NCI-H2029 treated with DMSO at 0.1 percent for 48 hours (cell line): Measurements from ENCODE around the gene DPP6.

Experiments used
- DNase-seq: peaks from one replicate; lab custom pipeline; 2025; lab: John Stamatoyannopoulos, UW

The DPP6 gene

DNA sequence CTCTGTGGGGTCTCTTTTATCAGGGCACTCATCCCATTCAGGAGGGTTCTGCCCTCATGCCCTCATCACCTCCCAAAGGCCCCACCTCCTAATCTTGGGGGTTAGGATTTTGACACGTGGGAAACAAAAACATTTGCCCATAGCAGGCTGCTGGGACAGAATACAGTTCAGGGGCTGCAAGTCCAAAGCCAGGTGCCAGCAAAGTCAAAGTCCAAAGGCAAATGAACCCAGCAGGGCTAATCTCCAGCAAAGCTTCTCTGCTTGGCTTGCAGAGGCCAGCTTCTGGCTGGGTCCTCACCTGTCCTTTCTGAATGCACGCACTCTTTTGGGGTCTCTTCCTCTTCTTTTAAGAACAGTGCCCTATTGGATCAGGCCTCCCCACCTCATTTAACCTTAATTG is 359.9 kb downstream of the DPP6 start:
- DNase-seq = no peak

DNA sequence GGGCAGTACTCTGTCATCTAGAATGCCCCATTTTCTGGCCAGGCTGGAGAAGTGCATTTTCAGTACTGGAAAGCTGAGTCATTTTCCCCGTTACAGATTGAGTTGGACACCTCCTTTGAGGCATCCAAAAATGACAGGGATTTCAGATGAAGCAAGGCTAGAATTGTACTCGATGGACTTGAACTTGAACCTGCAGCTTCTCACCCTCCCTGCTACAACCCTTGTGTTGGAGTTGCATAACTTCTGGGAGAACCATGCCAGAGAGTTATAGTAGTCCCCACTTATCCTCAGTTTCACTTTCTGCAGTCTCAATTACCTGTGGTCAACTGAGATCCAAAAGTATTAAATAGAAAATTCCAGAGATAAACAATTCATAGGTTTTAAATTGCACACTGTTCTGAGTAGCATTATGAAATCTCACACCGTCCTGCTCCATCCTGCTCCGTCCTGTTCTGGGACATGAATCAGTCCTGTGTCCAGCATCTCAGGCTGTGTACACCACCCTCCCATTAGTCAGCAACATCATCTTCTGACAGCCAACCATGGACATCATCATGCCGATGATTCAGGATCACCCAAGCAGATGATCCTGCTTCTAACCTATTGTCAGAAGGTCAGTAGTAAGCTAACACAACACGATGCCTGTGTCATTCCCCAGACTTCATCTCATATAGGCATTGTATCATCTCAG is 363.7 kb downstream of the DPP6 start:
- no peak for DNase-seq

DNA sequence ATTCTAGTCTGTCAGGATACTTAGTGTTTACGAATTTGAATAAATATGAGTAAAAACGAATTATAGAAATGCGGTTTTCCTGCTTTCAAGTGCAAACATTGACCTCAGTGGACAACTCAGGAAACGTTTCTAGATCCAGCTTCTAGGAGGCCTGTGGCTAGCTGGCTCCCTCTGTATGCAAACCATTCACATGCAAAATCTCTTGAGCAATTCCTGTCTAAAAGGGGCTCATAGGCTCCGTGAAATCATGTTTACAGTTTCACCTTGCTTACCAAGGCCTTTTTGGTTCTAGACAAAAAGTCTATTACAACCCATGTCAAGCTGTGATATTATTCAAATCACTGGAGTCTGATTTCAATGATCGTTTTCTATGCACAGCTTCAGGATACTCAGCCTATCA is 364.5 kb downstream of the DPP6 start:
- no peak for DNase-seq

DNA sequence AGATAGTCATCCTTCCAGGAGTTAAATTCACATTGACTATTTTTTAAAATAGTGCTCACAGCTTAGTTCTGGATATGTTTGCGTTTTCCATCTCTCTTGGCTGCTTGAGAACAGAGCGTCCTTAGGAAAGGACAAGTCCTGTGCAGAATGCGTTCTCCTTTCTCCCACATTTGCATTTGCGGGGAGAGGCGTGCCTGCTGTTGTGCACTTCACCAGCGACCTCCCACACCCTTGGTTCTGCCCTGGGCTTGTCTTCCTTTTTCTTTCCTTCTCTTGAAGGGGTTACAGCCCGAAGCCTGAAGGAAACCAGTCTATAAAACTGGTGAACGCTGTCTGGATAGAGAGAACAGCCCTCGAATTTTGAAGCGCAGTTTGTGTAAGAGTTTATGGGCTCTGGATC is 367.1 kb downstream of the DPP6 start:
- DNase-seq = no peak

DNA sequence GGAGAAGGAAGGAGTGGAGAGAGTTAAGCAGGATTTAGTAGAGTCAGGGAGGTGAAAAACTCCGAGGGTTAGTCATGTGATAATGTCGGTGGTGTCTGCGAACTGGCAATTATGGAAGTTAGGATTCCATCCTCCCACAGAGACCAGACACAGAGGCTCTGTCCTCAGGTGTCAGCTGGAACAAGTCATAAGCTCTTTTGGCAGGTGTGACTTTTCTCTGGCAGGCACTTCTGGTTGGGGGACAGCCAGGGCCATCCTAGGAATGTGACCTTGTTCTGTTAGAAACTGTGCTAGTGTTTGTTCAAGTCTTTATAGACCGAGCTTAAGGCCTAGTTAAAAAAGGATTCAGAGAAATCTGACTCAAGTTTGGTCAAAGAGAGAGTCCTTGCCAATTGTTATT is 371.0 kb downstream of the DPP6 start:
- peak; percentile 37 for DNase-seq

DNA sequence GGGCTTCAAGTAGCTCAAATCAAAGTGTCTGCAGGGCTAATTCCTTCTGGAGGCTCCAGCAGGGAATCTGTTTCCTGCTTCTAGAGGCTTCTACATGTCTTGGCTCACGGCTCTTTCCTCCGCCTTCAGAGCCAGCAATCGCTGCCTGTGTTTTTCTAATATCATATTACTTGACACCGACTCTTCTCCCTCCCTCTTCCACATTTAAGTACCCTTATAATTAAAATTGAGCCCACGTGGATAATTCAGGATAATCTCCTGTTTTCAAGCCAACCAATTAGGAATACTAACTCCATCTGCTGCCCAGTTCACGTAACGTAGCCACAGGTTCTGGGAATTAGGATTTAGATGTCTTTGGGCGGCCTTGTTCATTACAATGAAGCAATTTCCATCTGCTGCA is 372.2 kb downstream of the DPP6 start:
- DNase-seq = peak; percentile 74

DNA sequence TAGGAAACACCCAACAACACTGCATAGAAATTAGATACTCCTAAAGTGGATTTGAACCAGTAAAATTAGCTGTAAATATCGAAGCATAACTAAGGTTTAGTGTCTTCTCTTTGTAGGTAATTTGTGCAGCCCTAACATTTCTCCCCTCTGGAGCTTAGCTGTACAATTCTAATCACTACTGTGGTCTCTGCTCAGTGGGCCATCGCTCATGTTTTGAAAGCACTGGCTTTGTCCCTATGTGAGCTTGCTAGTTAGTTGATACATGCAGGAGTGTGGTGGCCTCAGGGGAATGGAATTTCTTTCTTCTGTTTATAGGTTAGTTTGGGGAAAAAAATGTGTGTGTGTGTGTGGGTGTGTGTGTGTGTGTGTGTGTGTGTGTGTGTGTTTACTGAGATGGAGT is 373.1 kb downstream of the DPP6 start:
- no peak for DNase-seq

DNA sequence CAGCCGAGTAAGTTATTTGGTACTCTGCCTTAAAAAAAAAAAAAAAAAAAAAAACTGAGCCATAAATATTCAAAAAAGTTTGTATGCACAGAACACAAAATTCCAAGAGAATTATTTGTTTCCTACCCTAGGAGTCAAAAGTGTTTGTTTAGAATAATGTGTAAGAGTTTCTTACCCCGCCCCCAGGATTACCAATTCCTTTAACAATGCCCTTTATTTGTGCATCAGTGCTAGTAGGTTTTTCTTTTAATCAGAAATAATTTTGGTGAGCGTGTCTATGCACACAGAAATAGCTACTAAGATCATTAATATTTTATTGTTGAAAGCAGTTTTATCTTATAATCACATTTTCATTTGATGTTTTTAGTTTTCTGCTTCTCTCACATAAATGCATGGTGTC is 374.6 kb downstream of the DPP6 start:
- DNase-seq = no peak

DNA sequence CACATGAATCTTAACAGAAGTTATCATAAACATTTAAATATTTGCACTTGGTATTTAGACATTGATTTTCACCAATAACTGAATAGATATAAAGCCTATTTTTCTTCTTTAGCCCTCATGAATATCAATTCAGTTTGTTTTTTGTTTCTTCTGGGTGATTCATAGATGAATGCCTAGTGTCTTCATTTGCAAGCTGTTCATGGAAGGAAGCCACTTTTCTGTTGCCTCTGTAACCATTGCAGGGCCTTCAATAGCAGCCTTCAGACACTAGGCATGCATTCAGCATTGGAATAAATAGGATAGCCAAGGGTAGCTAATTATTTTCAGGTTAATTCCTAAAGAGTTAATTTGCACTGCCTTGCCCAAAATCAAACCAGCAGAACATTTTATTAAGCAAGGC is 375.3 kb downstream of the DPP6 start:
- DNase-seq = no peak

DNA sequence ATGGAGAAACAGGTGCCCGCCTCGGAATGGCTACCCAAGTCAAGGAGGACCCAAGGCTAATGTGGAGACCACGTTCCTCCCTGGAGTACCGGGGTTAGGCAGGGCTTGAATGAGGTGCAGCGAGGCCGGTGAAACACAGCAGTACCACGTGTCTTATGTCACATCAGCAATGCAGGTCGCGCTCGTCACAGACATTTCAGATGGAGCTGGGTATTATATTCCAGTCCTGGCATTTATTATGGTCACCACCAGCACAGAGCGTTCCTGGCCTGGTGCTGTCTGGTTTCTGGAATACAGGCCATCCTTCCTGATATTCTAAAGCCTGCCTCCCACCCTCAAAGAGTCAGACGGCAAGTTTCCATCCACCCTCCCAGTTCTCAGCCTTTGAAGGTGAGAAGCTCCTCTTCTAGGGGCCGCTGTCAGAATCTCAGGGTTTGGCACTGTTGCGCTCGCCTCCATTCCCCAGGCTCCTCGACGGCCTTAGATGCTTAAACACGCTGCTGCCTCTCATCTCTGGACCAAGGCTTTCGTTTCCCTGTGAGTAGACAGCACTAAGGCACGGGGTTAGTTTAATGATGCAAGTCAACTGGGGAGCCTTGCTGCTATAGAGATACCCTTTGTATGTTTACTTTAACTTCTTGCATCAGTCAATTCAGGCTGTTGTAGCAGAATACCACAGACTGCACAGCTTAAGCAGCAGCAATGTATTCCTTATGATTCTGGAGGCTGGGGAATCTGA is 377.6 kb downstream of the DPP6 start:
- no peak for DNase-seq

DNA sequence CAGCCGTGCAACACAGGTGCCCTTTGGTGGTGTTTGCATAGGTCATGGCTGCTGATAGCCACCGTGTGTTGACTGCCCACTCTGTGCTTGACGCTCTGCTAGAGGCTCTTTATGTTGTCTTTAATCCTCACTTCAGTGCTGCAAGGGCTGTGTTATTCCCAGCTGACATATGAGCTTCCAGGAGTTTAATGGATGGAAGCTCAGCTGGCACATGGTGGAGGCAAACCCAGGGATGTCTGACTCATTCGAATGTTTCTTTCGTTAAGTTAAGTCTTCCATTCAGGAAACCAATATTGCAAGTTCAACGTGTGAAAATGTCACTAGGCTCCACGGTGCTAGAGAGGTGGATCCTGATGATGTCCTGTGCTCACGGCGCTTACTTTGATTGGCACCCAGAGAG is 378.4 kb downstream of the DPP6 start:
- DNase-seq = no peak

DNA sequence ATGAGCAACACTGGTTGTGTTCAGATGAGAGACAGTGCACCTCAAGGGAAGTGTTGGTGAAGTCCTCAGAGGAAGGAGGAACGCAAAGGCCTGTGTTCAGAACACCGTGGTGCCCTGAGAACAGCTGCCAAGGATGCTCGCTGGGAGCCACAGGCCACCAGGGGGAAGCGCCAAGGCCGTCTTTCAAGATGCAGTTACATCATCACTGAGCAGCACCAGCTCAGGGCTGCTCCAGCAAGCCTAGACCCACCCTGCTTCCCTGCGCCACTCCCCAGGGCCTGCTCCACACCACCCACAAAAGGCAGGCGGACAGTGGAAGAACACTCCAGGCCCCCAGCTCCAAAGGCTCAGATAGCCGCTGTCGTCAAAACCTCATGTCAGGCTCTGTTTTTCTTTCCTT is 378.8 kb downstream of the DPP6 start:
- DNase-seq = no peak

DNA sequence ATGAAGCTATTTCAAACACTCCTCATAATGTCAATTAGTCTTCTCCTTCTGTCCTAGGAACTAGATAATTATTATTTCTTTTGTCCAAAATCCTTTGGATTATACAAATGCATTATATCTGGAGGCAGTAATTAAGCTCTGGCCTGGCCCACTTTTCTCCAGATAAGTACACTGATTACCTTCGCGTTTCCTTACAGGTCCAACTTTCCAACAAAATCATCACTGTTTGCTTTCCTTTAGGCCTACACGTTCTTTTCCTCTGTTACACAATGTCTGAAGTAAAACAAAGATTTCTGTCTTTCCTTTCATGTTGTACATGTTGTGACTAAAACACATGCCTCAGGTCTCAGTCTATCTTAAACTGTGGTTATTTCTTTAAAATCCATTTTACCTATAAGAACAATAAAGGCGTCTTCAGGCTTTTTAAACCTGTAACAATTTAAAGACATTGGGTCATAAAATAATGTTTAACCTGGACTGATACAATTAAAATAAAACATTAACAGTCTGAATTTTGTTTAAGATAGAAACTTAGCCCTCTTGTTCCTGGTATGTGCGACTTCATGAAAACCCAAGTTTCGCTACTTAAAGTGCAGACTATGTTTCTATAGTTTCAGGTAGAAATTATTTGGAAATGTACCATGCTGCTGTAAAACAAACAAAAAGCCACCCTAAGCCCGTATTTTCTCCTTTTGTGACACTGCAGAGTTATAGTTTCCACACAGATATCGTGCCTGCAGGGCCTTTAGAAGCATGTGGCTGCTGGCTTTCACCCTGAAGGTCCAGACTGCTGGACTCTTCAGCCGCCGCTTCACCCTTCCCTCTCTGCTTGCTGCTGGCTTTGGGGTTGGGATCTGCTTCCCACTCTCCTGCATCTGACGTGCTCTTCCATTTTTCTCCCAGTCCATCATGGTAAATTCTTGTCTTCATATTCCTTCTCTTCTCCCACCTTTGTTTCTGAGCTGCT is 381.7 kb downstream of the DPP6 start:
- no peak for DNase-seq

DNA sequence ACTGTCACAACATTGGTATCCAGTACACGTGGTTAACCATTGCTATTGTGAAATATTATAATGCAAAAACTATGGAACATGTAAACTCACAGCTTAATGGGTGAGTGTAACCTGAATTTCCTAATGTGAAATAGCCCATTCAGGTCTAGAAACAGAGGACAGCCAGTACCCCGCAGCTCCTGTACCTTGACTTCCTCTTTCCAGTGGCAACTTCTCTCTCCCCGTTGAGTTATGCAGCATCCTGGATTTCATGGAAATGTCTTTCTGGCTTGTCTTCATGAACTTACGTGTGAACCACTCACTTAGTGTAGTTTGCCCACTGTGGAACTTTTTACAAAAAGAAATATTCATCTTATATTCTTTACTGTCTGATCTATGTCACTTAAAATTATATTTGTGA is 384.4 kb downstream of the DPP6 start:
- DNase-seq = no peak

DNA sequence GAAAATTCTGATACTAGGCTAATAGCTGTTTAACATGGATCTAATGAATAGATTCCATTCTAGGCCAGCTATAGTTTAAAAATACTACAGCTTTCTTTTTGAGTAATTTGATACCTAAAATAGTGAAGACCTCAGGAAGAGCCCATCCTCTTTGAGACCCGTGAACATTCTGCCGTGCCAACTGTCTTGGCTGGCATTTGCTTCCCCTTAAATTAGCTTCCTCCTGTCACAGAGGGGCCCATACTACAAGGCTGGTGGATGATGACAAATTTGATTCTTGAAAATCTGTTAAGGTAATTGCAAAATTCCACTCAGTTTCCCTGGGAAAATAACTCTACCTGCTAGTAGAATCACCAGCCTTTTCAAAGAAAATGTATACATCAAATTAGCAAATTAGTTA is 385.0 kb downstream of the DPP6 start:
- no peak for DNase-seq

DNA sequence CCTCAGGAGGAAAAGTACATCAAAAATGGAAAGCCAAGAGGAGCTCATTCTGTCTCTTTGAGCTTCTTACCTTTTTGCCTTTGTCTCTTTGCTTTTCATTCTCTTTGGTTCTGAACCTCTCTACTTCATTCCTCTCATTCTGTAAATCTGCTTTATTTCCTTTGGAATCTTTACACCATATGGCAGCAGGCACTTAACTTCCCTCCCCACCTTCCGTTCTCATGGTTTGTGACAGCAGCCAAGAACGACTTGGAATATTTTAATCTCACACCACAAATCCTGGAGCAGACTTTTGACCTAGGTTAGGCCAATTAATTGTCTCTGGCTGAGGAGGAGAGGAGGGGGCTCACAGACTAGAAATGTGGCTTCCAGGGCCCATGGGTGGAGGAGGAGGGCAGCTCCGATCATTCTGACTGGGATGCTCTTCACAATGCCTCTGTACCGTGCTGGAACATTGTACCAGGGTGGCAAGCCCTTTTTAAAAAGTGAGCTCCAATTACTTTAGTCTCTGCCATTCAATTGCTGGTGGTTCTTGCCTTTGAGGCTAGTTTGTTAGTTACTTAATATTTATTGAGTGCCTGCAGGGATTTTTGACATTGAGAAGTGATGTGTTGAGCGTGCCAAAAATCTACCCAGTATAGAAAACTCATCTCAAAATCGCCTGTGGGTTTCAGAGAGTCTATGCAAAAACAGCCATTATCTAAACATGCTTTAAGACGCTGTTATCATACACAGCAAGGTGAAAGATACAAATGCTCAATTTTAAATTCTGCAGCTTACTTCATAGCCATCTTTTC is 386.6 kb downstream of the DPP6 start:
- DNase-seq = no peak

DNA sequence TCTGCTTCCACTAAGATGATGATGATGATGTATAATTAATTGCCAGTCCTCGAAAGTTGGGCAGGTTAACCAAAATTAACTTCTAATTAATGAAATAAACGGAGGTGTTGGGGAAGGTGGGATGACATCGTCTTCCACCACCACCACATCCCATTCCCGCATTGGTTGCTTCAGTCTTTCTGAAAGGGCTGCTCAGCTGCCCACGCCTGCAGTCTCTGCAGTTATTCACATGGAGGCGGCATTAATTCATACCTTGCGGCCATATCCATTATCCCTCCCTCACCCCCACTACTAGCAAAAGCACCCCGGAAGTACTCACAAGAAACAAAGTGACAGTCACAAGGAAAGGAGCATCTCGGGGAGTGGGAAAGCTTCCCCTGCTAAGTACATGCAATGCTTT is 387.9 kb downstream of the DPP6 start:
- no peak for DNase-seq

DNA sequence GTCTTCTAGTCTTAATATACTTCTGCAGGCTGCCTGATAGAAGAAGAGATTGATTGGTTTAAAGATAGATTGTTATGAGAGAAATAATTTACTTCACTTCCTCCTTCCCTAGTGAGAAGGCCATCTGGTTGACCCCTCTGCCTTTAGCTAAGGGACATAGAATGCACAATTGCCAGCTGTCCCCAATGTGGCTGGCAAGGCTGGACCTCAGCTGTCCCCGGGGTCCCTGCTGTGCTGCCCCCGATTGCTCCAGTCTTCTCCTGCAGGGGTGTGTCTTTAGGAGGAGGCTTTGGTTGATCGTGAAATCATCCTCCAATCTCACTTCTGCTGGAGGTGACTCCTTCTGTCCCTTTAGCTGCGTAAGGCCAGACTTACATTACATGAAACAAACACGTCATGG is 388.5 kb downstream of the DPP6 start:
- DNase-seq = no peak

DNA sequence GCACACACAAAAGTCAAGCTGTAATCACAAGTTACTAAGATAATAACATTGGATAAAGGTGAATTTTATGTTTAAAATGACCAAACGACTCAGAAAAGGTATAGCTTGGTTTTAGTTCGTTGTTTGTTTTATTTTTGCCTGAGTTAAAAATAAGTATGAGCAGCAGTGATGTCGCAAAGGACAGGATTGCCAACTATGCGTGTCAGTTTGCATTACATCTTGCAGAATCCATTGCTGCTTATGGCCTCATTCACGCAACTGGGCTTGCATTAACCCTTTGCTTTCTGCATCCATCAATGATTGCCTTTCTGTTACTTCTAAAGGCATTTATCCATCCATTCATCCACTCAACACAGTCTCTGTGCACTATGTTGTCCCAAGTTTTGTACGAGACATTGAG is 389.6 kb downstream of the DPP6 start:
- no peak for DNase-seq

DNA sequence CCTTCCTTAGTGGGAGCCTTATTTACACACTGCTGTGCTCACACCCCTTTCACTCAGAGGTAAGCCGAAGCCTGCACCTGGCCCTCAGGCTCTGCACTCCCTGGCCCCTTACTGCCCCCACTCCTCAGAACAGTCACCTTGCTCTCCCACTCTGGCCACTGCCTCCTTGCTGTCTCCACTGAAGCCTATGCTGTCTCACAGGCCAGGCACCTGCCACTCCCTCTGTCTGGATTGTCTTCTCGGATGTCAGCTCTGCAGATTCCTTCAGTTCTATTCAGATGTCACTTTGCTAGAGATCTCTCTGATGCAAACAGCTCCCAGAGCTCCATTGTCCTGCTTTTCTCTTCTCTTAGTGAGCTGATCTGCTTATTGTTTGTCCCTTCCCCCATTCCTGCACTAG is 390.7 kb downstream of the DPP6 start:
- DNase-seq = no peak

DNA sequence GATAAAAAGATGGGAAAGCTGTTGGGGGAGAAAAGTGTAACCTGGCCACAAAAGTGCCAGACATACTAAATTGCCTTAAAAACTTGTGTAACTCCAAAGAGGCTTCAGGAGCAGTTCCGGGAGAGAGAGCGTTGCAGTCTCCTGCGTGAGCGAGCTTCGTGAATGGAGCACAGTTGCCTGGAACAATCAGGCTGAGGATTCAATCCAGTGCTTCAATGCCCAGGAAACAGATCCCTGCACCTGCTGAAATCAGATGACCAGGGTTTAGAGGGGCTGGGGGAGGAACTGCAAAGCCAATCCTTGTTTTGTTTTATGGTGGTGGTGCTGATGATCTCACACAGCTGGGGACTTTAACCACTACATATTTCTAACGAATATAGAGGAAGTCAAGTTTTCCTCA is 398.3 kb downstream of the DPP6 start:
- DNase-seq = no peak
